ENCODE data around the gene SCGB3A1. TPM values are rescaled to one million over a fixed set of nuclear protein-coding genes. Genes with fewer than 3 reads are reported as not detected.

The SCGB3A1 gene
- total and polyA plus RNA-seq, 7 donors, result 0.83 TPM; not detected in 6

DNA sequence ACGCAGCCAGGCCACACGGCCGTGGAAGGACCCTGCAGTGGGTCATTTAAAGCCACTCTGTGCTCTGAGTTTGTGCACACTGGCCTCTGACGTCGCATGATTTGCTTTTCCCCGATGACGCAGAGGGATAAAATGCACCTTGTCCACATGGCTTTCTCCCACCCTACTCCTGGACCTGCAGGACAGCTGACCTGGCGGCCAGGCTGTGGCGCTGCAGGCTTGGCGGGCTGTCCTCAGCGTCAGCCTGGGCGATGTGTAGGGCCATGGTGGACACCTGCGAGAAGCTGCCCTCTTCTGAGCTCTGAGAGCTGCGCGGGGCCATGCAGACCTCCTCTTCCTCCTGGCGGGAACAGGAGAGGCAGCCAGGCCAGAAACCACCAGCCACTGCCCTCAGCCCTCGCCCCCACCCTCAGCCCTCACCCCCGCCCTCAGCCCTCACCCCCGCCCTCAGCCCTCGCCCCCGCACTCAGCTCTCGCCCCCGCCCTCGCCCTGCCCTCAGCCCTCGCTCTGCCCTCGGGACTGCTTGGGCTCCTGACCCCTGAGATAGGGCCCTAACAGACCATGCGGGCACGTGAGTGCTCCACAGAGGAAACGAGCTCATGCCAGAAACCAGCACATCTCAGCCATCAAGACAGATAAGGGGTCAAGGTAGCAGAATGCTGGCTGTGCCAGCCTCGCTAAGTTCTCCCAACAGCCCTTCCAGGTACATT is 20.0 kb upstream of the SCGB3A1 start:
- H3K36me3 ChIP-seq, result no peaks in the 10 kb centered on the region
- H3K27ac ChIP-seq, result no peak overlapping the region
- H3K9me3 ChIP-seq, result no peaks in the 10 kb centered on the region
- TF ChIP-seq POLR2A (IDR thresholded peaks at IDR 0.05) (no peak), POLR2AphosphoS5 (IDR thresholded peaks at IDR 0.05) (no peak), EP300 (IDR thresholded peaks at IDR 0.05) (no peak)
- TF ChIP-seq, protein P1, sequence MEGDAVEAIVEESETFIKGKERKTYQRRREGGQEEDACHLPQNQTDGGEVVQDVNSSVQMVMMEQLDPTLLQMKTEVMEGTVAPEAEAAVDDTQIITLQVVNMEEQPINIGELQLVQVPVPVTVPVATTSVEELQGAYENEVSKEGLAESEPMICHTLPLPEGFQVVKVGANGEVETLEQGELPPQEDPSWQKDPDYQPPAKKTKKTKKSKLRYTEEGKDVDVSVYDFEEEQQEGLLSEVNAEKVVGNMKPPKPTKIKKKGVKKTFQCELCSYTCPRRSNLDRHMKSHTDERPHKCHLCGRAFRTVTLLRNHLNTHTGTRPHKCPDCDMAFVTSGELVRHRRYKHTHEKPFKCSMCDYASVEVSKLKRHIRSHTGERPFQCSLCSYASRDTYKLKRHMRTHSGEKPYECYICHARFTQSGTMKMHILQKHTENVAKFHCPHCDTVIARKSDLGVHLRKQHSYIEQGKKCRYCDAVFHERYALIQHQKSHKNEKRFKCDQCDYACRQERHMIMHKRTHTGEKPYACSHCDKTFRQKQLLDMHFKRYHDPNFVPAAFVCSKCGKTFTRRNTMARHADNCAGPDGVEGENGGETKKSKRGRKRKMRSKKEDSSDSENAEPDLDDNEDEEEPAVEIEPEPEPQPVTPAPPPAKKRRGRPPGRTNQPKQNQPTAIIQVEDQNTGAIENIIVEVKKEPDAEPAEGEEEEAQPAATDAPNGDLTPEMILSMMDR (IDR thresholded peaks at IDR 0.05), result no peak
- 67 to 86% methylated on average over 30 of the region's 30 CpGs for WGBS, 2 donors
- no peak for DNase-seq
- no peak overlapping the region for H3K4me3 ChIP-seq
- no peaks in the 10 kb centered on the region for H3K4me1 ChIP-seq
- H3K27me3 ChIP-seq, result no peaks in the 10 kb centered on the region
- intact Hi-C loops (cut with DNase I), result no loop called here

- WGBS, 2 donors, result 78 to 79% methylated on average over 23 of the region's 23 CpGs
- Histone ChIP-seq H3K36me3 (no peaks in the 10 kb centered on the region), H3K4me1 (no peaks in the 10 kb centered on the region), H3K27ac (no peak overlapping the region), H3K27me3 (no peaks in the 10 kb centered on the region), H3K4me3 (no peak overlapping the region), H3K9me3 (no peaks in the 10 kb centered on the region)
- intact Hi-C loops (cut with DNase I), result no loop called here
- no peak for DNase-seq
- no peak for TF ChIP-seq EP300 (IDR thresholded peaks at IDR 0.05)
- TF ChIP-seq, protein P1 (IDR thresholded peaks at IDR 0.05), result no peak
- TF ChIP-seq POLR2AphosphoS5 (IDR thresholded peaks at IDR 0.05), result no peak
- no peak for TF ChIP-seq POLR2A (IDR thresholded peaks at IDR 0.05)
These were observed 18.7 kb upstream of the SCGB3A1 start for GRCh38 chr5:180609817-180610550.

DNA sequence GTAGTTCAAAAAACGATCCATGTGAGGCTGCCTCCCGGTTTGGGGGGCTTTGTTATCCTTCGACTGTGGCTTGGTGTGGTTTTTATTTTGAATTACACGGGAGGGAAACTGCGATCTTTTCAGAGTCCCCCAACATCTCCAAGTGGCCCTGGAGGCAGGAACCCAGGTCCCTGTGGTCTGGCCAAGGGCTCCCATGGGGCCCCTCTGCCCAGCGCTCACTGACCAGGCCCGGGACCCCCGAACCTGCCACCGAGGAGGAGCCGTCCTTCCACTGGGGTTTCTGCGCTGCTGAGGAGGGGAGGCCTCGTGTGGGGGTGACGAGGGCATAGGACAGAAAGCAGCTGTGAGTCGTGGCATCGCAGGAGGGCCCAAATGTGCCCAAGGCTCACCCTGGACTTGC is 18.1 kb upstream of the SCGB3A1 start:
- no peak overlapping the region for H3K4me3 ChIP-seq
- 84 to 85% methylated on average over 15 of the region's 15 CpGs for WGBS, 2 donors
- H3K27ac ChIP-seq, result no peak overlapping the region
- no peak for TF ChIP-seq POLR2A (IDR thresholded peaks at IDR 0.05)
- TF ChIP-seq POLR2AphosphoS5 (IDR thresholded peaks at IDR 0.05), result no peak
- TF ChIP-seq EP300 (IDR thresholded peaks at IDR 0.05), result no peak
- TF ChIP-seq, protein P1 (IDR thresholded peaks at IDR 0.05), result no peak
- intact Hi-C loops (cut with DNase I), result no loop called here
- no peaks in the 10 kb centered on the region for H3K4me1 ChIP-seq
- DNase-seq, result no peak
- no peaks in the 10 kb centered on the region for H3K27me3 ChIP-seq
- no peaks in the 10 kb centered on the region for H3K36me3 ChIP-seq
- H3K9me3 ChIP-seq, result no peaks in the 10 kb centered on the region

DNA sequence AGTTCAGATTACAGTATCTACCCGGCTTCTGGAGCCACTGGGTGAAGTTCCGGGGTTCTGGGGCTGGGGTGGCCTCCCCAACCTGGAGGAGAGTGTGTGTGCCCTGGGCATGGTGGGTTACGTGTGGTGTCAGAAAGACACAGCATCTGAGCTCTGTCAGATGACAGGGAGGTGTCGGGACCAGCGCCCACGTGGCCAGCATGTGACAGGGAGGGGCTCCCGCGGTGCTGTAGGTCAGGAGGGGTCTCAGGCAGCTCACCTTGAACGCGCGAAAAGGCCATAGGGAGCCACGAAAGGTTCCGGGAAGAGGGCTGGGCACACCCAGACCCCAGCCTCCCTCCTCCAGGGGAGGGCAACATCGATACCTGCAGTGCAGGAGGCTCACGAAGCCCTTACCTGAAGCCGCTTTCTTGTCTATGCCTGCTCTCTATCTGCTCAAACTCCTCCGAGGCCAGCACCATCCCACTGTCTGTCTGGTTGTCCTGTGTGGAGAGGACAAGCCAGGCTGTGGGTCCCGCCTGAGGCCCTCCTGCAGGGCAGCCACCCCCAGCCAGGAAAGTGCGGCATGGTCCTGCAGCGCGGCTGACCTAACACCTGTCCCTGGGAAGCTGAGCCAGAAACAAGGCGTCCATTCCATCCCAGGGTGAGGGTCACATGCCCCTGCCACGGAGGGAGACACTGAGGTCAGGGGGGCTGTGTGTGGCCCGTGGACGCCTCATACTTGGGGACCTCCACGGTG is 17.4 kb upstream of the SCGB3A1 start:
- Histone ChIP-seq H3K27ac (no peak overlapping the region), H3K36me3 (no peaks in the 10 kb centered on the region), H3K4me3 (no peak overlapping the region), H3K9me3 (no peaks in the 10 kb centered on the region), H3K4me1 (no peaks in the 10 kb centered on the region), H3K27me3 (no peaks in the 10 kb centered on the region)
- no peak for DNase-seq
- 84 to 91% methylated on average over 26 of the region's 26 CpGs for WGBS, 2 donors
- no peak for TF ChIP-seq POLR2A (IDR thresholded peaks at IDR 0.05)
- intact Hi-C loops (cut with DNase I), result no loop called here

All from sigmoid colon (tissue), 7 donors.